ENCODE results near the gene ZNF536. TPM values are rescaled to one million over a fixed set of nuclear protein-coding genes. Genes with fewer than 3 reads are reported as not detected.

ZNF536 gene
- total and polyA plus RNA-seq, 2 of the 4 experiments (the other 2 are of a cell fraction) = not detected

GRCh38 chr19:30361721-30362120, 10.5 kb upstream of the ZNF536 start:
- intact Hi-C loops (cut with micrococcal nuclease) = no loop called here
- Histone ChIP-seq H4K91ac (ENCODE audit: insufficient read depth, low read depth, low read length) (no peak overlapping the region), H3K9ac (ENCODE audit: low read depth, low read length) (no peak overlapping the region), H3K79me1 (ENCODE audit: low read depth in 1 of 2, low read length in 2 of 2) (no peaks in the 10 kb centered on the region), H3K14ac (replicated peaks; ENCODE audit: low read depth, low read length) (no peak overlapping the region), H3K4me3 (ENCODE audit: insufficient read depth, low read depth, low read length) (no peak overlapping the region), H3K4me1 (ENCODE audit: control insufficient read depth, insufficient read depth, low read length) (no peaks in the 10 kb centered on the region), H4K5ac (ENCODE audit: low read depth, low read length) (no peak overlapping the region), H3K27me3 (ENCODE audit: control insufficient read depth, insufficient read depth, low read length) (no peaks in the 10 kb centered on the region), H3K9me1 (ENCODE audit: insufficient read depth, low read length) (no peaks in the 10 kb centered on the region), H3K23ac (ENCODE audit: low read depth, low read length) (no peak overlapping the region), H2BK5ac (ENCODE audit: low read depth, low read length, poor library complexity, severe bottlenecking) (no peak overlapping the region), H3K36me3 (ENCODE audit: control insufficient read depth, insufficient read depth, low read length) (no peaks in the 10 kb centered on the region), H2AK9ac (replicated peaks; ENCODE audit: low read depth, low read length, poor library complexity) (no peak overlapping the region), H3K4me2 (ENCODE audit: low read depth, low read length) (no peak overlapping the region), H2AK5ac (ENCODE audit: low read depth, low read length) (no peak overlapping the region), H4K8ac (ENCODE audit: low read depth in 2 of 2, low read length in 2 of 2) (no peak overlapping the region), H2BK120ac (ENCODE audit: low read depth, low read length) (no peak overlapping the region), H3K18ac (ENCODE audit: low read depth, low read length) (no peak overlapping the region), H3K56ac (ENCODE audit: extremely low read depth, insufficient read depth, low read length) (no peak overlapping the region), H3K9me3 (ENCODE audit: control insufficient read depth, insufficient read depth, low read length) (peaks cover 25% of the 10 kb centered on the region; the same call in 1 of the 2 replicates), H2BK20ac (ENCODE audit: low read depth, low read length) (no peak overlapping the region), H2BK15ac (ENCODE audit: low read depth, low read length) (no peak overlapping the region), H2AFZ (replicated peaks; ENCODE audit: low read length, poor library complexity) (no peak overlapping the region), H3K27ac (ENCODE audit: insufficient read depth, low read length) (no peak overlapping the region), H3K4ac (ENCODE audit: low read depth, low read length) (no peak overlapping the region), H4K20me1 (ENCODE audit: insufficient read depth, low read length) (no peaks in the 10 kb centered on the region)
- WGBS, 2 experiments (ENCODE audit: extremely low coverage in 2 of 2, insufficient read length in 1 of 2) = 80% methylated on average over 3 of the region's 13 CpGs; no CpG with 5 or more reads in 1 of the 2 experiments
- in situ Hi-C loops (cut with MboI; ENCODE audit: low sequenced_read_pairs) = no loop called here
- ChIA-PET POLR2A (ENCODE audit: unreplicated experiment) (no interaction called here), CTCF (no interaction called here)
- no TSS peak for BruUV-seq (replicated peaks)
- TF ChIP-seq CTCF (conservative IDR thresholded peaks at IDR 0.05; ENCODE audit: low read depth, low read length) (no peak), RFX5 (IDR thresholded peaks at IDR 0.05; ENCODE audit: low read depth, low read length) (no peak), MAFK (IDR thresholded peaks at IDR 0.05; ENCODE audit: low read depth, low read length) (no peak), SMC3 (IDR thresholded peaks at IDR 0.05; ENCODE audit: low read depth, low read length) (no peak), USF2 (IDR thresholded peaks at IDR 0.05; ENCODE audit: low read depth, low read length) (no peak), POLR2A (IDR thresholded peaks at IDR 0.05; ENCODE audit: low read depth, low read length) (no peak), BHLHE40 (IDR thresholded peaks at IDR 0.05; ENCODE audit: low read depth, low read length) (no peak), CHD1 (IDR thresholded peaks at IDR 0.05; ENCODE audit: low read depth, low read length) (no peak), RAD21 (IDR thresholded peaks at IDR 0.05; ENCODE audit: low read length) (no peak), ELK1 (IDR thresholded peaks at IDR 0.05; ENCODE audit: borderline replicate concordance, low read depth, low read length) (no peak), MXI1 (IDR thresholded peaks at IDR 0.05; ENCODE audit: borderline replicate concordance, low read depth, low read length) (no peak), FOS (IDR thresholded peaks at IDR 0.05; ENCODE audit: low read depth, low read length) (no peak), RCOR1 (IDR thresholded peaks at IDR 0.05; ENCODE audit: insufficient replicate concordance, low read length) (no peak), NFE2L2 (IDR thresholded peaks at IDR 0.05; ENCODE audit: low read depth, low read length) (no peak), MAZ (IDR thresholded peaks at IDR 0.05; ENCODE audit: borderline replicate concordance, low read depth, low read length) (no peak), CEBPB (IDR thresholded peaks at IDR 0.05; ENCODE audit: low read depth, low read length) (no peak)
- no peak for ATAC-seq (ENCODE audit: low read depth)
- no peak for DNase-seq
- dilution Hi-C loops (cut with HindIII; ENCODE audit: low sequenced_read_pairs, unreplicated experiment) = no loop called here

Measured in IMR-90 (cell line).